Calu3 (cell line): Measurements from ENCODE around the gene SLC19A2. TPM values are rescaled to one million over a fixed set of nuclear protein-coding genes. Genes with fewer than 3 reads are reported as not detected.

Experiments used
- BruUV-seq: library from RNA; stranded (reverse); fragments of 400-500 nt; replicated peaks from 2 replicates; lab custom pipeline; 2021; lab: Mats Ljungman, UMichigan
- CTCF ChIA-PET: fragments of 300-600 bp; sonication (Branson Sonifier 250); formaldehyde crosslinking; loops from one replicate; lab custom pipeline; 2022; ENCODE audit warnings: antibody characterized with exemption; lab: Charles Lee
- DNase-seq: peaks from one replicate; pipeline ENCODE4 v3.0.0; 2022
- H3K27ac Mint-ChIP-seq: one replicate; pipeline ENCODE4 v1.8.0; 2022; ENCODE audit warnings: mixed read lengths; ENCODE audit not compliant: unreplicated experiment
- H3K27me3 Mint-ChIP-seq: one replicate; pipeline ENCODE4 v1.8.0; 2022; ENCODE audit warnings: mixed read lengths; ENCODE audit not compliant: unreplicated experiment
- H3K36me3 Mint-ChIP-seq: one replicate; pipeline ENCODE4 v1.8.0; 2022; ENCODE audit warnings: mild to moderate bottlenecking, moderate library complexity, mixed read lengths; ENCODE audit not compliant: insufficient read depth, unreplicated experiment
- H3K4me1 Mint-ChIP-seq: one replicate; pipeline ENCODE4 v1.8.0; 2022; ENCODE audit warnings: mild to moderate bottlenecking, low read depth, mixed read lengths; ENCODE audit not compliant: unreplicated experiment
- H3K4me3 Mint-ChIP-seq: one replicate; pipeline ENCODE4 v1.8.0; 2022; ENCODE audit warnings: mild to moderate bottlenecking, low read depth, moderate library complexity, mixed read lengths; ENCODE audit not compliant: unreplicated experiment
- H3K9me3 Mint-ChIP-seq: one replicate; pipeline ENCODE4 v1.8.0; 2022; ENCODE audit warnings: low read depth, mixed read lengths; ENCODE audit not compliant: unreplicated experiment
- intact Hi-C: fragments of 100-400 bp; cut with micrococcal nuclease; formaldehyde crosslinking; loops from one replicate; pipeline ENCODE4 v1.10.0; 2022; ENCODE audit not compliant: unreplicated experiment
- total RNA-seq: library from RNA; stranded (reverse); gene quantifications from 2 replicates; pipeline ENCODE4 v1.2.3, GENCODE V29; 2022
- TF ChIP-seq, protein P1 (sequence below): fragments of 200-600 bp; IDR thresholded peaks from one replicate; pipeline ENCODE4 v1.8.0; 2022; ENCODE audit warnings: antibody characterized with exemption; ENCODE audit not compliant: unreplicated experiment

The SLC19A2 gene
- total RNA-seq, 1 experiment from 2014 or later = 22.0 TPM

DNA sequence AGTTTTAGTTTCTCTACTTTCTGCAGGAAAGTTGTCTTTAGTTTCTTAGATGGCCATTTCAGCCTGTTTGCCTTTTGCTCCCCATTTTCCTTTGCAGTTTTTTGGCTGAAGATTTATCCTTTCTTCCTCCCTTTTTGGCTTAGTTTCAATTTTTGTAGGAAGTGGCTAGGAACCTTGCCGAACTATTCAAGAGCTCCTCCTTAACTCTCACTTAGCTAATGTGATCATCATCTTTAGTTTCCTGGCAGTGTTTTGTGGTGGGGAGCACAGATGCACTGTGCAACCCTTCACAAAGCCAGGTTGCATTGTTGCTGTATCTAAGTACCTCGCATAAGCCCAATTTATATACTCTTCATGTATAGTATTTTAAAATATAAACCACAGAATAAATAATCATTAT lies 29.7 kb downstream of the SLC19A2 start:
- intact Hi-C loops = loop anchor here (10.0 kb wide), 1 partner anchor 851 kb away; no protein-coding TSS in a partner anchor
- H3K4me1 Mint-ChIP-seq = peaks cover 17% of the 10 kb centered on the region
- H3K36me3 Mint-ChIP-seq = peaks cover 12% of the 10 kb centered on the region
- no peak overlapping the region for H3K4me3 Mint-ChIP-seq
- no peaks in the 10 kb centered on the region for H3K27me3 Mint-ChIP-seq
- TF ChIP-seq, protein P1, sequence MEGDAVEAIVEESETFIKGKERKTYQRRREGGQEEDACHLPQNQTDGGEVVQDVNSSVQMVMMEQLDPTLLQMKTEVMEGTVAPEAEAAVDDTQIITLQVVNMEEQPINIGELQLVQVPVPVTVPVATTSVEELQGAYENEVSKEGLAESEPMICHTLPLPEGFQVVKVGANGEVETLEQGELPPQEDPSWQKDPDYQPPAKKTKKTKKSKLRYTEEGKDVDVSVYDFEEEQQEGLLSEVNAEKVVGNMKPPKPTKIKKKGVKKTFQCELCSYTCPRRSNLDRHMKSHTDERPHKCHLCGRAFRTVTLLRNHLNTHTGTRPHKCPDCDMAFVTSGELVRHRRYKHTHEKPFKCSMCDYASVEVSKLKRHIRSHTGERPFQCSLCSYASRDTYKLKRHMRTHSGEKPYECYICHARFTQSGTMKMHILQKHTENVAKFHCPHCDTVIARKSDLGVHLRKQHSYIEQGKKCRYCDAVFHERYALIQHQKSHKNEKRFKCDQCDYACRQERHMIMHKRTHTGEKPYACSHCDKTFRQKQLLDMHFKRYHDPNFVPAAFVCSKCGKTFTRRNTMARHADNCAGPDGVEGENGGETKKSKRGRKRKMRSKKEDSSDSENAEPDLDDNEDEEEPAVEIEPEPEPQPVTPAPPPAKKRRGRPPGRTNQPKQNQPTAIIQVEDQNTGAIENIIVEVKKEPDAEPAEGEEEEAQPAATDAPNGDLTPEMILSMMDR = no peak
- CTCF ChIA-PET = no interaction called here
- peaks cover 6% of the 10 kb centered on the region for H3K9me3 Mint-ChIP-seq
- no peak for DNase-seq
- H3K27ac Mint-ChIP-seq = no peak overlapping the region
- no TSS peak for BruUV-seq

DNA sequence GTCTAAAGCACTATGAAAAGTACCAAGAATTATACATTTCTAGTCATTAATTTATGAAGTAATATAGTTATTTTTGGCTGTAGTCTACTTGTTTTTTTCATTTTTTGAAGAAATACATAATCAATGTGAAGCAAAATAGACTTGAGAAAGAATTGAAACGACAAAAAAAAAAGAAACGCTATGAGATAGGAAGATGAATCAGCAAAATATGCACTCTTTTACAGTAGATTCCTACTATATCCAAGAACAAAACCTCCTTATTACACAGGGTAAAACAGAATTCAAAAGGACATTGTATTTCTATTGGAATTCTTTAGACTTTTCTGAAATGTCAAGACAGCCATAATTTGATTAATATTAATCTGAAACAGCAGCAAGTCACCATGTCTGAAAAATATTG lies 32.8 kb downstream of the SLC19A2 start:
- Mint-ChIP-seq H3K27ac (no peak overlapping the region), H3K36me3 (peaks cover 4% of the 10 kb centered on the region), H3K4me3 (no peak overlapping the region), H3K4me1 (peaks cover 32% of the 10 kb centered on the region), H3K27me3 (no peaks in the 10 kb centered on the region), H3K9me3 (peaks cover 6% of the 10 kb centered on the region)
- intact Hi-C loops = loop anchor here (10.0 kb wide), 1 partner anchor 848 kb away; no protein-coding TSS in a partner anchor
- no peak for DNase-seq
- TF ChIP-seq, protein P1 = no peak
- BruUV-seq = no TSS peak
- CTCF ChIA-PET = no interaction called here

DNA sequence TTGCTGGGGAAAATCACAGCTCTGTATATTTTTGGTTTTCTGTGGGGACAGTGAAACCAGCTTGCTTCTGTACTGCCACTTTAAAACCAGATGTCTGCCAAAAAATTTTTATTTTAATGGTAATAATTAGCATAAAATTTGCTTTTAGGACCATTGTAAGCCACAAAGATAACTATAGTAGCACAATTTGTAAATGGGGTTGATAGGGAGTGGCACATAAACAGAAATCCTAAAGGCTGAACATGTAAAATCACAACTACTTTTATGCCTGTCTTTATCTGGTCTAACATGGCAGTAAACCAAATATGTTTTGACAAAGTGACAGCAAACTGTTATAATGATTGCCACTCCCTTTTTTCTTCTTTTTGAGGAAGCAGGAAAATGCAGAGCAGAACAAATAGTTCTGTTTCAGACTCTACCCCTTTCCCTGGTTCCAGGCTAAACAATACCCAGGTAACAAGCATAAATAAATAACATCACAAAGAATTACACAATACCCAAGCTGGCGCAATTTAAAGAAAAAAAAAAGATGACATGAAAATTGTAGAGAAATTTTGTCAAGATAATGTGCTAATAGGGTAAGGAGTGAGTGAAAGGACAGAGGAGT lies 34.4 kb downstream of the SLC19A2 start:
- Mint-ChIP-seq H3K36me3 (peaks cover 4% of the 10 kb centered on the region), H3K27me3 (no peaks in the 10 kb centered on the region), H3K4me1 (peaks cover 32% of the 10 kb centered on the region), H3K27ac (no peak overlapping the region), H3K4me3 (no peak overlapping the region), H3K9me3 (no peaks in the 10 kb centered on the region)
- no TSS peak for BruUV-seq
- intact Hi-C loops = loop anchor here (10.0 kb wide), 1 partner anchor 847 kb away; no protein-coding TSS in a partner anchor
- CTCF ChIA-PET = no interaction called here
- TF ChIP-seq, protein P1 = no peak
- DNase-seq = no peak

DNA sequence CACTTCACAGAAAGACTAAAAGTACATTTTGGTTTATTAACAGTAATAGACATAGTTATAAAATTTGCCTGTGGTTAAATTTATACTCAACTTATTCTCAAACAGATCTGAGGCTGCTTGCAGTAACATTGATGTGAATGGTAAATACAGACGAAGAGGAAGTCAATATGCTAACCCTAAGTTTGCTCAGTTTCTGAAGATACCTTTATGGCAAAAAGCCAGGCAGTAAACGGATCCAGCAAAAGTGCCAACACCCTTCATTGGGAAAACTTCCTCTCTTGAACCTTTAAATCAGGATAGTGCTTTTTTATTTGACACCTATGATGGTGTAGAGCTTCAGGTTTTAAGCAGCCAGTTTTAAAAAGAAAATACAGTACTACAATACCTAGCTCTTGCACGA lies 41.8 kb downstream of the SLC19A2 start:
- Mint-ChIP-seq H3K27me3 (no peaks in the 10 kb centered on the region), H3K36me3 (no peaks in the 10 kb centered on the region), H3K9me3 (no peaks in the 10 kb centered on the region), H3K4me3 (no peak overlapping the region), H3K4me1 (peaks cover 9% of the 10 kb centered on the region), H3K27ac (no peak overlapping the region)
- intact Hi-C loops = no loop called here
- no TSS peak for BruUV-seq
- DNase-seq = no peak
- CTCF ChIA-PET = no interaction called here
- TF ChIP-seq, protein P1 = no peak
